ENCODE data around the gene PPP1R9A.

The PPP1R9A gene

DNA sequence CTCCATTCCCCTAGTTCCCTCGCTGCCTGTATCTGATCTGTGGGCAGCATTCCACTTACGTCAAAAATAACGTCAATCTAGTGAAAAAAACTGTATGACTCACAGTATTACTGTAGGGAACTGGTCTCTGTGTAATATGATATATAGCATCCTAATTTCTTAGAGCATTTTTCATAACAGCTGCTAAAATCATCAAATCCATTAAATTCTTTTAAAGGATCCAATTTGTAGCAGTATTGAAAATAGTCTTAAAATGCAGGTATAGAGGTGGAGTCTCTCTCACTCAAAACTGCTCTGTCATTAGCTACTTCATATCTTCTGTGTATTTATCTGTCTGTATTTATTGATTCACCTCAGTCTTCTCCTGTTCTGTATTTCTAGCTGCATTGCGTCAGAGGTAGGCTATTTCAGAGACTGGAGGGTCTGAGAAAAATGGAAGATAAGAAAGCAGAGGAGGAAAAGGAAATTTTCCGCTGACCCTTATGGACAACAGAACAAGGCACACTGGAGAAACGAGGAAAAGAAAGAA, 357.0 kb downstream of the PPP1R9A start:
- DNase-seq (ENCODE audit: low spot score) = no peak

DNA sequence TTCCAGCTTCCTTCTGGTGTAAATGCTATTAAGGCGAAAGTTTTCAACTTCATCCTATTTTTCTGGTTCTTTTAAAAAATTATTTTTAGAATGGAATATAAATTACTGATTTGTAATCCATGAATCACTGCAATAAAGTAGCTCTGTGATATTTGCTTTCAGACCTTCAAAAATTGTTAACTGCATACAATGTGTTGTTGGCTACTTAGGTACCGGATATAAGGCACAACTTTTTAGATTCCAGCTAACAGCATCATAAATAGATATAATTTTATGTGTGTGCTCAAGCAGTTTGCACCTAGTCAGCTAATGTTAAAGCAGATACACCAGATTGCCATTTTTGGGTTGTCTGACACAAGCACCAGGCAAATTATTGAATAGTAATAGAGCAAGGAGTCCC, 358.2 kb downstream of the PPP1R9A start:
- no peak for DNase-seq (ENCODE audit: low spot score)

GRCh38 chr7:95267754-95268153, 360.4 kb downstream of the PPP1R9A start:
- no peak for DNase-seq (ENCODE audit: low spot score)

DNA sequence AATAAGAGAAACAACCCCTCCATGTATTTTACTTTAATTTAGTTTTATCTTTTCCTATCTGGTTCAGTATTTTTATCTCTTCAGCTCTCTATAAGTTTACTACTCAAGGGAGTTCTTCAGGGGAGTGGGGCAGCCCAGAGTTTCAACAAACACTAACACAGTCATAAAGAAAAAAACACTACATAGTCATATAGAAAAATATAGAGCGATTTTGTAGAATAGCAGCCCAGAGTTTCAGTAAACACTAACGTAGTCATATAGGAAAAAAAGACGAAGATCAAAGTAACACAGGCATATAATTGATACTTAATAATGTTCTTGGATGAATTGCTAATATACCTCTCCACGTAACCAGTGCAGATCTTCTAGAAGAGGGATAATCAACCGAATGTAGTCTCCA, 362.2 kb downstream of the PPP1R9A start:
- DNase-seq (ENCODE audit: low spot score) = no peak

- DNase-seq (ENCODE audit: low spot score) = no peak
Observed at GRCh38 chr7:95276114-95276513, 368.7 kb downstream of the PPP1R9A start.

- DNase-seq (ENCODE audit: low spot score) = no peak
Observed at GRCh38 chr7:95279417-95279816, 372.0 kb downstream of the PPP1R9A start.

DNA sequence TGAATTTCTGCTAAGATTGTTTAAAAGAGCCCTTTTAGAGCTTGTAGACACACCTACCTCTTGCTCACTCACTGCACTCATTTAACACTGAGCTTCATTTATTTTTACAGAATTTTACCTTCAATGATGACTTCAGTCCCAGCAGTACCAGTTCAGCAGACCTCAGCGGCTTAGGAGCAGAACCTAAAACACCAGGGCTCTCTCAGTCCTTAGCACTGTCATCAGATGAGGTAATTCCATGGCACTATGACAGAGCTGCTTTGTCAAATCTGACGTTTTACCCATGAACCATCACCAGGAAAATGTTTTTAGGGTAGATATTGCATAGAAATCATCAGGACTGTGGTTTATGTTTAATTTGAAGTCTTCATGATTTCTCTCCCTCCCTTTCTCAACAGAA, 378.7 kb downstream of the PPP1R9A start:
- DNase-seq (ENCODE audit: low spot score) = no peak

- no peak for DNase-seq (ENCODE audit: low spot score)
Observed at GRCh38 chr7:95290166-95290830, 382.9 kb downstream of the PPP1R9A start.

DNA sequence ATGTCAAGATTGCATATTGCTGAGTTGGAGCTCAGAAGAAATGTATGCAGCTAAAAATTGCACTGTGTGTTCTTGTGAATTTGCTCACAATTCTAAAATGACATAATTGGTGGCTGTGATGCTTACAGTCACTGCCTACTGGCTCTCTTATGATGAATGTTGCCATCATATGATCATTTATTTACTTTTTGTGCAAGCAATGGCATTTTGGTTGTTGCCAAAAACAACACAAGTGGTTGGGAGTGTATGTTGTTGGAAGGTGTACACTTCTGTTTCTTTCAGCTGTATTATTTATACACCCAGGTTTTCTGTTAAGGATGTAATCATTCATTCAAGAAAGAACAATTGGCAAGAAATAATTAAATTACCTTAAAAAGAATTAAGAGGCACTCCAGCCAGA, 388.0 kb downstream of the PPP1R9A start:
- DNase-seq (ENCODE audit: low spot score) = no peak

- no peak for DNase-seq (ENCODE audit: low spot score)
Observed at GRCh38 chr7:95296456-95296855, 389.1 kb downstream of the PPP1R9A start.

DNA sequence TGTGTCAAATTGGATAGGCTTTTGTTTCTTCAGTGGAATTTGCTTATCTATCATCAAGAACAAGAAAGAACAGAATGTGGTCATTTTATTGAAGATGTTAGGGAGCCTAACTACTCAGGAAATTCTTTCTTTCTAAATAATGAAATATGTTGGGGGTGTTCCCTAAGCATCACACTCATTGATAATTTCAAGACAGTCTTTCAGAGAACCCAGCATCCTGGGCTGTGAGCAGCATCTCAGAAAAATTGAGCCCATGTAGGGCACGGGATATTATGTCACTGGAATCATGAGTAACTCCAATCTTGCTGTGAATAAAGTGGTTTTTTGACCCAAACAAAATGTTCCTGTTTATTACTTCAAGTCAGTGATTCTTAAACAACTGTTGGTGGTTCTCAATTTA, 389.6 kb downstream of the PPP1R9A start:
- DNase-seq (ENCODE audit: low spot score) = no peak

DNA sequence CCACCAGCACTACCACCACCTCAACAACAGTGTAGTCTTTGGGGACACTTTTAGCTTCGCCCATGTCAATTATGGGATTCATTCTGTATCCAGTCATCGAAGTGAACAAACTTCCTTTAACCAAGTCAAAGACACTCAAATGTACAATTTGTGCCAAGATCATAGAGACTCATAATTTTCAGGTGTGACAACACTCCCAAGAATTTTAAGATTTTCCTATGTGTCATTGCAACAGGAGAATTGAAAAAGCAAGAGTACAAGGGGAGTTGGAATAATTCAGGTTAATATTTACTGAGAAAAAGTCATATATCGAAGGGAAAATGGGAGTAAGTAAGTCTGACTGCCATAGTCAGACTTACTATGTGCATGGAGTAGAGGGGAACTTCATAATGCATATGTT, 390.7 kb downstream of the PPP1R9A start:
- DNase-seq (ENCODE audit: low spot score) = no peak

- no peak for DNase-seq (ENCODE audit: low spot score)
Observed at GRCh38 chr7:95303013-95303905, 395.9 kb downstream of the PPP1R9A start.

GRCh38 chr7:95304990-95305389, 397.6 kb downstream of the PPP1R9A start:
- DNase-seq (ENCODE audit: low spot score) = no peak

DNA sequence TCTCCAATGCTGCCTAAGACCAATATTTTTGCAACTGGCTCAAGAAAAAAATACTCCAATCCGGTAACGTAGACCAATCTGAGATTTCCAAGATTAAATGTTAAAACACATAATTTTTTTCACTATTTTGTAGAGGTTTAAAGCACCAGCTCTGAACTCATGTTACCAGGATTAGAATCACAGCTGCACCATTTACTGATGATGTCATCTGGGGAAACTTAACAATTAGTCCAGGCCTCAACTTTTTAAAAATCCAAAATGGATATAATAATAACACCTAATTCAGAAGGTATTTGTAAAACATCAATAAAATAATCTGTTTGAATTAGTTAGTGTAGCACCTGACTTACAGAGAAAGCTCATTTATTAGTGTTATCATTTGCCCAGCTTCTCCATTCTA, 402.6 kb downstream of the PPP1R9A start:
- DNase-seq (ENCODE audit: low spot score) = no peak

DNA sequence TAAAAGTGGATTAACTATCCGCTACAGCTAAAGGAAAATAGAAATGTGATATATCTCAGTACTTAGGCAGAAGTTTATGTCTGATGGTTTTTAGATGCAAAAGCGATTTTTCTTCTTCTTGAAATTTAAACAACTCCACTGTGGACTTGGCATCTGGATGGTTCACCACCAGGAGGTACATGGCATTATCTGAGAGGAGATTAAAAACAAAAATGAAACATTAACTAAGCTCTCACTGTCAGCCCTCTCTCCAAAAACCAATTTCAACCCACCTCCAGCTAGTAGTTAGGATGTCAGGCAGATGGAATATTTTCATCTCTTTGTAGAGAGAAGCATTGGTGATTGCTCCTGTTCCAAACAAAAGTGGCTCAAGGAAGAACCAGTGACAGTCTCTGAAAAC, 404.0 kb downstream of the PPP1R9A start:
- no peak for DNase-seq (ENCODE audit: low spot score)

DNA sequence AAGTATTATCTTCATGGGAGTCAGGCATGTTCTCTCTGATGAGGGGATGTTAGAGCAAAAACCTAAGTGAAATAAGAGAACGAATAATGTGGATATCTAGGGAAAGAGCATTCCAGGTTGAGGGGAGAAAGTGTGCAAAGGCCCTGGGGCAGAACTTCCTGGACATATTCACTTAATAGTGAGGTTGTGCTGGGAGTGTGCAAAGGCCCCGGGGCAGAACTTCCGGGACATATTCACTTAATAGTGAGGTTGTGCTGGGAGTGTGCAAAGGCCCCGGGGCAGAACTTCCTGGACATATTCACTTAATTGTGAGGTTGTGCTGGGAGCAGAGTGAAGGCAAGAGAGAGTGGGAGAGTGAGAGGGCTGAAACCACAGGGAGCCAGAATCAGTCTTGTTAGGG, 405.2 kb downstream of the PPP1R9A start:
- DNase-seq (ENCODE audit: low spot score) = no peak

DNA sequence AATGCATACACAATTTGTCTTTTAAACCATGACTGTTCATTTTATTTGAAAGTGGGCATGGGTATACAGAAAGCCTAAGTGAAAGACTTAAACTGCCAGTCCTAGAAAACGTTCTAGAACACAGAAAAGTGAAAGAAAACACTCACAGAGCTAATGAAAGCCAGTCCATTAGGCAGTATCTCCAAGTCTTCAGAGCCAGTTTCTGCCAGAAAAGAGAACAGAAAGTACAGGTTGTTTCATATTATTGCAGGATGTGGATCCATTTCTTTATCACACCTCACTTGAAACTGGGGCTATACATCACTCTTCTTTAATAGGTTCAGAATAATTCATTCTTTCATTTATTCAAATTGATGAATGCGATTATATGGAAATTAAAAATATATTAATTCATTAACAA, 409.2 kb downstream of the PPP1R9A start:
- DNase-seq (ENCODE audit: low spot score) = no peak

DNA sequence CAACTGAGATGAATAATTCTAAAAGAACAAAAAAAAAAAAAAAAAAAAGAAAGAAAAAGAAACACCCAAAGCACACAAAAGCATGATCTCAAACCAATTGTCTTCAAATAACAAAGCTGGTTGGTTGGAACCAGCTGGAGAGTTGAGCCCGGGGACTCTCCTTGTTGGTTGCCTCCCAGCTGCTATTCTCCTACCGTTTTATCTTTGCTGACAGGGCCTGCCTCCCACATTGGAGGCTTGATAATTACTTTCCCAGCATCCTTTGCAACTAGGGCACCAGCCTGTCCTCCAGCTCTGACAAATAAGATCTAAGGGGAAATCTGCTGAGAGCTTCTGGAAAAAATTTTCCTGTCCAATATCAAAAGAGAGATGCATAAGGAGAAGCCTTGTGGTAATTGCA, 410.2 kb downstream of the PPP1R9A start:
- no peak for DNase-seq (ENCODE audit: low spot score)

- DNase-seq (ENCODE audit: low spot score) = no peak
Observed at GRCh38 chr7:95317966-95318365, 410.6 kb downstream of the PPP1R9A start.

DNA sequence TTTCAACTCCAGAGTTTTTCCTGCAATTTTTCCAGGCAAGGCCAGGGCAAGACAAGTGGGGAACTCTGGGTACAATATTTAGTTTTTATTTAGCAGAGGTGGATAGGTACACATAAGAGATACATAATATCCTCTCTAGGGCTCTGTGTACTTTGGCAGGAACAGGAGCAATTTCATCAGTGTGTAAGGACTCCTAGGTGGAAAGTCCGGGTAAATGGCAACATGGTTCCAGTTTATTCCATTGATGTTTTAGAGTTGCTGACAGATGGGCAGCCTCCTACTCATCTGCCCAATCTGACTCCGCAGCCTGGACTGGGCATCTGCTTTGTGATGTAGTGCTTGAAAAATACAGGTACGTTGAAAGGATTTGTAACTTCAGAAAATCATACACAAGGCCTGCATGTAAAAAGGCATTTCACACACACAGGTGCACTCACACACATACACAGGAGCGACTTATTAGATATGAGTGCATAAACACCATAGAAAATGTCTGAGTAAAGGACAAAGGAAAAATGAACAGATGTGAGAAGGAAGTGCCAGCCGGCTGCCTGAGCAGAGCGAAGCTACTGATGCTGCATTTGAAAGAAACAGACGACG, 411.2 kb downstream of the PPP1R9A start:
- DNase-seq (ENCODE audit: low spot score) = no peak

GRCh38 chr7:95319570-95319969, 412.2 kb downstream of the PPP1R9A start:
- no peak for DNase-seq (ENCODE audit: low spot score)

DNA sequence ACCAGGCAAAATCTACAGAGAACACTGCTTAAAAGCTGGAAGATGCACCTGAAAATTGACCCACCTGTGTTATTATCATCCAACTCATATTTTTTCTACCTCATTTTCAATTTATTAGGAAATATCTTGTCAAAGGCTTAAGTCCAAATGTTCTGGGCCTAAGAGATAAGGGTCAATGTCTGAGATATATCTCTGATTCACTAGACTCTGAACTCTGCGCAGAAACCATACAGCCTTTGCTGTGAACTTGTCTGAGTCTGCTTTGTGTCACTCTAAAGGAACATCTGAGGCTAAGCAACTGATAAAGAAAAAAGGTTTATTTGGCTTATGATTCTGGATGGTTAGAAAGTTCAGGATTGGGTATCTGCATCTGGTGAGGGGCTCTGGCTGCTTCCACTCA, 413.3 kb downstream of the PPP1R9A start:
- no peak for DNase-seq (ENCODE audit: low spot score)

Measured in AG08395 (cell line).